IPS-NIHi11 (cell line): ENCODE results near the gene LARP4.
"Not testable (repeated sequence)": the region's sequence is repeated elsewhere in the genome, so short reads cannot be mapped to it uniquely, and the experiment has no call there.

Experiments used
- DNase-seq: peaks from one replicate; pipeline ENCODE4 v3.0.0; 2012; ENCODE audit warnings: mixed read lengths, low spot score

Gene LARP4

GRCh38 chr12:50401500-50402081 lies 906 bp downstream of the LARP4 start:
- DNase-seq: no peak

- DNase-seq: no peak
Observed at GRCh38 chr12:50402264-50403000, 1.7 kb downstream of the LARP4 start.

GRCh38 chr12:50403001-50403440 lies 2.3 kb downstream of the LARP4 start:
- DNase-seq: no peak

- no peak for DNase-seq
Observed at GRCh38 chr12:50404307-50404706, 3.6 kb downstream of the LARP4 start.

- DNase-seq: no peak
Observed at GRCh38 chr12:50411051-50411660, 10.5 kb downstream of the LARP4 start.

- no peak for DNase-seq
Observed at GRCh38 chr12:50415899-50416479, 15.3 kb downstream of the LARP4 start.

GRCh38 chr12:50419112-50419909 lies 18.6 kb downstream of the LARP4 start:
- peak; percentile 8 for DNase-seq

GRCh38 chr12:50422855-50423254 lies 22.2 kb downstream of the LARP4 start:
- not testable (repeated sequence) for DNase-seq

- DNase-seq: not testable (repeated sequence)
Observed at GRCh38 chr12:50423342-50423741, 22.7 kb downstream of the LARP4 start.

- peak; percentile 72 for DNase-seq
Observed at GRCh38 chr12:50425589-50426258, 25.0 kb downstream of the LARP4 start.

GRCh38 chr12:50431656-50432055 lies 31.0 kb downstream of the LARP4 start:
- not testable (repeated sequence) for DNase-seq

GRCh38 chr12:50440288-50440687 lies 39.6 kb downstream of the LARP4 start:
- no peak for DNase-seq

GRCh38 chr12:50441763-50442162 lies 41.1 kb downstream of the LARP4 start:
- DNase-seq: no peak

- no peak for DNase-seq
Observed at GRCh38 chr12:50442178-50442908, 41.7 kb downstream of the LARP4 start.

GRCh38 chr12:50449671-50450070 lies 49.0 kb downstream of the LARP4 start:
- DNase-seq: not testable (repeated sequence)

- DNase-seq: no peak
Observed at GRCh38 chr12:50452795-50453194, 52.1 kb downstream of the LARP4 start.

GRCh38 chr12:50453872-50454271 lies 53.2 kb downstream of the LARP4 start:
- DNase-seq: no peak

GRCh38 chr12:50458606-50459005 lies 57.9 kb downstream of the LARP4 start:
- DNase-seq: no peak

GRCh38 chr12:50467439-50467838 lies 66.8 kb downstream of the LARP4 start:
- no peak for DNase-seq

- DNase-seq: no peak
Observed at GRCh38 chr12:50477241-50477832, 76.7 kb downstream of the LARP4 start.
